ENCODE data around the gene ITGAD. TPM values are rescaled to one million over a fixed set of nuclear protein-coding genes. Genes with fewer than 3 reads are reported as not detected.

The ITGAD gene
- total and polyA plus RNA-seq, 2 of the 13 experiments (the other 11 are each of a cell fraction or from before 2014, with no cell fraction given) = not detected

DNA sequence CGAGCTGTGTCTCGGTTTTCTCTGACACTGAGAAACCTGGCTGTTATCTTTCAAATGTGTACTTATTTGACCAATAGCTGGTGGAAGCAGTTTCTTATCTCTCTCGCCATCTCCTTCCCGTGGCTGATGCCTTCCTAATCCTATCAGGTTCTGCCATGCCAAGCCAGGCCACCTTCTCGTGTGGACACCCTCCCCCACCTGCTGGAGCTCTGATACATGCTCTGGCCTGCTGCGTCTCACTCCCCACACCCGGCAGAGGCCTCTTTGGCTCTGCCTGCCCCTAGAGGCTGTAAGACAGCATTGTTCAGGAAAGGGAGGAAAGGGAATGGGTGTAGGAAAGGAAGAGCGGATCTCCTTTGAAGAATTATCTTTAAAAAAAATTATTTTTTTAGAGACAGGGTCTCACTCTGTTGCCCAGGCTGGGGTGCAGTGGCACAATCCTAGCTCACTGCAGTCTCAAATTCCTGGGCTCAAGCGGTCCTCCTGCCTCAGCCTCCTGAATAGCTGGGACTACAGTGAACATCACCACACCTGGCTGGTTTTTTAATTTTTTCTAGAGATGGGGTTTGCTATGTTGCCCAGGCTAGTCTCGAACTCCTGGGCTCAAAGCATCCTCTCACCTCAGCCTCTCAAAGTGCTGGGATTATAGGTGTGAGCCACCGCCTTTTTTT is 58.7 kb downstream of the ITGAD start (continued):
- TF ChIP-seq MYC (CRISPR knock-in tag; IDR thresholded peaks at IDR 0.05; ENCODE audit: borderline replicate concordance) = peak; percentile 46; the same call in 1 of the 2 replicates
- no peak for TF ChIP-seq MAFF (IDR thresholded peaks at IDR 0.05; ENCODE audit: low read depth, low read length)
- TF ChIP-seq SNRNP70 (IDR thresholded peaks at IDR 0.05; ENCODE audit: low read depth, low read length) = no peak
- TF ChIP-seq TBL1XR1 (IDR thresholded peaks at IDR 0.05; ENCODE audit: borderline replicate concordance, low read length, partially characterized antibody) = no peak
- TF ChIP-seq, protein P1, sequence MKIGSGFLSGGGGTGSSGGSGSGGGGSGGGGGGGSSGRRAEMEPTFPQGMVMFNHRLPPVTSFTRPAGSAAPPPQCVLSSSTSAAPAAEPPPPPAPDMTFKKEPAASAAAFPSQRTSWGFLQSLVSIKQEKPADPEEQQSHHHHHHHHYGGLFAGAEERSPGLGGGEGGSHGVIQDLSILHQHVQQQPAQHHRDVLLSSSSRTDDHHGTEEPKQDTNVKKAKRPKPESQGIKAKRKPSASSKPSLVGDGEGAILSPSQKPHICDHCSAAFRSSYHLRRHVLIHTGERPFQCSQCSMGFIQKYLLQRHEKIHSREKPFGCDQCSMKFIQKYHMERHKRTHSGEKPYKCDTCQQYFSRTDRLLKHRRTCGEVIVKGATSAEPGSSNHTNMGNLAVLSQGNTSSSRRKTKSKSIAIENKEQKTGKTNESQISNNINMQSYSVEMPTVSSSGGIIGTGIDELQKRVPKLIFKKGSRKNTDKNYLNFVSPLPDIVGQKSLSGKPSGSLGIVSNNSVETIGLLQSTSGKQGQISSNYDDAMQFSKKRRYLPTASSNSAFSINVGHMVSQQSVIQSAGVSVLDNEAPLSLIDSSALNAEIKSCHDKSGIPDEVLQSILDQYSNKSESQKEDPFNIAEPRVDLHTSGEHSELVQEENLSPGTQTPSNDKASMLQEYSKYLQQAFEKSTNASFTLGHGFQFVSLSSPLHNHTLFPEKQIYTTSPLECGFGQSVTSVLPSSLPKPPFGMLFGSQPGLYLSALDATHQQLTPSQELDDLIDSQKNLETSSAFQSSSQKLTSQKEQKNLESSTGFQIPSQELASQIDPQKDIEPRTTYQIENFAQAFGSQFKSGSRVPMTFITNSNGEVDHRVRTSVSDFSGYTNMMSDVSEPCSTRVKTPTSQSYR (CRISPR knock-in tag; IDR thresholded peaks at IDR 0.05; ENCODE audit: borderline replicate concordance) = peak; percentile 97
- TF ChIP-seq KAT2B (IDR thresholded peaks at IDR 0.05; ENCODE audit: borderline replicate concordance, low read depth, low read length) = no peak
- TF ChIP-seq NFRKB (IDR thresholded peaks at IDR 0.05) = no peak
- TF ChIP-seq ZNF331 (CRISPR knock-in tag; IDR thresholded peaks at IDR 0.05) = peak; percentile 66; the same call in 1 of the 2 replicates
- no peak for TF ChIP-seq ZNF879 (CRISPR knock-in tag; IDR thresholded peaks at IDR 0.05)
- 0 out of 2 replicates have a peak, but pooled peaks have one; percentile 29 for TF ChIP-seq HDAC2 (CRISPR knock-in tag; IDR thresholded peaks at IDR 0.05)
- no peak for TF ChIP-seq HOXD1 (CRISPR knock-in tag; IDR thresholded peaks at IDR 0.05)
- TF ChIP-seq ERF (CRISPR knock-in tag; IDR thresholded peaks at IDR 0.05) = 0 out of 2 replicates have a peak, but pooled peaks have one; percentile 30
- TF ChIP-seq AGO1 (IDR thresholded peaks at IDR 0.05; ENCODE audit: low read depth, low read length, poor library complexity, severe bottlenecking) = no peak
- TF ChIP-seq WIZ (CRISPR knock-in tag; IDR thresholded peaks at IDR 0.05) = no peak
- no peak for TF ChIP-seq ZNF652 (CRISPR knock-in tag; IDR thresholded peaks at IDR 0.05; ENCODE audit: borderline replicate concordance, low read depth)
- no peak for TF ChIP-seq CHD4 (IDR thresholded peaks at IDR 0.05; ENCODE audit: borderline replicate concordance, low read length)
- TF ChIP-seq, protein P2, sequence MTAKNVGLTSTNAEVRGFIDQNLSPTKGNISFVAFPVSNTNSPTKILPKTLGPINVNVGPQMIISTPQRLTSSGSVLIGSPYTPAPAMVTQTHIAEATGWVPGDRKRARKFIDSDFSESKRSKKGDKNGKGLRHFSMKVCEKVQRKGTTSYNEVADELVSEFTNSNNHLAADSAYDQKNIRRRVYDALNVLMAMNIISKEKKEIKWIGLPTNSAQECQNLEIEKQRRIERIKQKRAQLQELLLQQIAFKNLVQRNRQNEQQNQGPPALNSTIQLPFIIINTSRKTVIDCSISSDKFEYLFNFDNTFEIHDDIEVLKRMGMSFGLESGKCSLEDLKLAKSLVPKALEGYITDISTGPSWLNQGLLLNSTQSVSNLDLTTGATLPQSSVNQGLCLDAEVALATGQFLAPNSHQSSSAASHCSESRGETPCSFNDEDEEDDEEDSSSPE (CRISPR knock-in tag; IDR thresholded peaks at IDR 0.05) = 0 out of 2 replicates have a peak, but pooled peaks have one; percentile 21
- no peak for TF ChIP-seq EEA1 (CRISPR knock-in tag; IDR thresholded peaks at IDR 0.05; ENCODE audit: borderline replicate concordance)
- peak; percentile 78 for TF ChIP-seq RAD21 (CRISPR knock-in tag; IDR thresholded peaks at IDR 0.05)
- TF ChIP-seq RFX1 (IDR thresholded peaks at IDR 0.05) = no peak
- no peak for TF ChIP-seq ZNF432 (CRISPR knock-in tag; IDR thresholded peaks at IDR 0.05; ENCODE audit: borderline replicate concordance)
- TF ChIP-seq SOX13 (IDR thresholded peaks at IDR 0.05) = no peak
- TF ChIP-seq SOX13 (CRISPR knock-in tag; conservative IDR thresholded peaks at IDR 0.05 in 1 of 2, IDR thresholded peaks at IDR 0.05 in 1 of 2) = 0 out of 4 replicates have a peak, but pooled peaks of 1 of the 2 experiments have one; percentile 22
- TF ChIP-seq ZNF460 (CRISPR knock-in tag; IDR thresholded peaks at IDR 0.05; ENCODE audit: borderline replicate concordance) = no peak
- TF ChIP-seq ZNF180 (CRISPR knock-in tag; IDR thresholded peaks at IDR 0.05; ENCODE audit: borderline replicate concordance, low read depth) = no peak
- no peak for TF ChIP-seq PAWR (CRISPR knock-in tag; IDR thresholded peaks at IDR 0.05; ENCODE audit: borderline replicate concordance)
- no peak for TF ChIP-seq RFXAP (CRISPR knock-in tag; IDR thresholded peaks at IDR 0.05; ENCODE audit: borderline replicate concordance)
- TF ChIP-seq, protein P3, sequence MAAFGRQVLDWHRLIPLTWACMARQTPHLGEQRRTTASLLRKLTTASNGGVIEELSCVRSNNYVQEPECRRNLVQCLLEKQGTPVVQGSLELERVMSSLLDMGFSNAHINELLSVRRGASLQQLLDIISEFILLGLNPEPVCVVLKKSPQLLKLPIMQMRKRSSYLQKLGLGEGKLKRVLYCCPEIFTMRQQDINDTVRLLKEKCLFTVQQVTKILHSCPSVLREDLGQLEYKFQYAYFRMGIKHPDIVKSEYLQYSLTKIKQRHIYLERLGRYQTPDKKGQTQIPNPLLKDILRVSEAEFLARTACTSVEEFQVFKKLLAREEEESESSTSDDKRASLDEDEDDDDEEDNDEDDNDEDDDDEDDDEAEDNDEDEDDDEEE (CRISPR knock-in tag; IDR thresholded peaks at IDR 0.05) = 0 out of 2 replicates have a peak, but pooled peaks have one; percentile 58

Measured in HepG2 (cell line).